Measurements from ENCODE around the gene COL8A1.

The COL8A1 gene

DNA sequence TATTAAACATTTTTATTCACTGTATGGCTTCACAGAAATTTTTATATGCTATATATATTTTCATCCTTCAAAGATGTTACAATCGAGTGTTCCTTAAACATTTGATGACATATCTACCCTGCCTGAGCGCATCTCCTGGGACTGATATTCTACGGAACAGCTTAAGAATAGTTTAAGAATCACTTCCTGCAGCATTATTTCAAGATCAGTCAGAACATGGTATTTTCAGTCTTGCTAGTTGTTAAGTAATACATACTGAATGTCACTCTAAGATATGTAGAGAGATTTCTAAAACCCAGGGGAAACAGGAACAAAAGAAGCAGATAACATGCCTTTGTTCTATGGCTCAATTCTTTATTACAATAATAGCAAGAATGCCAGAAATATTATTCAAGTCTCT lies 8.7 kb downstream of the COL8A1 start:
- no peak overlapping the region for H3K4me2 ChIP-seq (ENCODE audit: insufficient read depth, low read length, poor library complexity, severe bottlenecking)
- no peak overlapping the region for H4K91ac ChIP-seq (ENCODE audit: low read depth, low read length, poor library complexity)
- no peak overlapping the region for H2BK5ac ChIP-seq (ENCODE audit: low read length)
- no peaks in the 10 kb centered on the region for H3K27me3 ChIP-seq (ENCODE audit: control insufficient read depth in 3 of 3, insufficient read depth in 3 of 3, low read depth in 1 of 3, low read length in 3 of 3)
- peak overlapping the region; percentile 2 for H2AFZ ChIP-seq (ENCODE audit: low read length)
- DNase-seq (ENCODE audit: low spot score) = no peak
- no peak overlapping the region for H3K4me3 ChIP-seq (ENCODE audit: low read length in 2 of 2)
- no peaks in the 10 kb centered on the region for H3K9me3 ChIP-seq (replicated peaks in 1 of 2; ENCODE audit: control insufficient read depth in 2 of 2, insufficient read depth in 1 of 2, low read depth in 1 of 2, low read length in 2 of 2)
- no peaks in the 10 kb centered on the region for H3K36me3 ChIP-seq (replicated peaks in 1 of 2; ENCODE audit: control insufficient read depth in 2 of 2, insufficient read depth in 2 of 2, low read length in 2 of 2)
- no peaks in the 10 kb centered on the region for H3K79me1 ChIP-seq (ENCODE audit: low read depth, low read length)
- no peak overlapping the region for H3K9ac ChIP-seq (ENCODE audit: low read depth, low read length, poor library complexity)
- H2BK15ac ChIP-seq (ENCODE audit: low read length) = no peak overlapping the region
- no peak overlapping the region for H2BK12ac ChIP-seq (ENCODE audit: low read length)
- H2BK120ac ChIP-seq (ENCODE audit: low read depth, low read length) = no peak overlapping the region
- H3K4ac ChIP-seq (ENCODE audit: low read length) = no peak overlapping the region
- H3K23ac ChIP-seq (ENCODE audit: low read depth, low read length, poor library complexity) = no peak overlapping the region
- no peak overlapping the region for H3K14ac ChIP-seq (ENCODE audit: low read length)
- H3K4me1 ChIP-seq (ENCODE audit: control insufficient read depth in 2 of 2, insufficient read depth in 1 of 2, low read depth in 1 of 2, low read length in 2 of 2) = peaks cover 5 to 17% of the 10 kb centered on the region in 2 donors
- no peak overlapping the region for H4K8ac ChIP-seq (ENCODE audit: low read depth, low read length)
- WGBS, 2 donors (ENCODE audit: extremely low coverage in 2 of 2, insufficient read length in 2 of 2, insufficient replicate concordance in 1 of 2) = no CpG with 5 or more reads among the region's 3 CpGs
- H3K18ac ChIP-seq (ENCODE audit: low read length) = no peak overlapping the region
- no peak overlapping the region for H3K27ac ChIP-seq (replicated peaks; ENCODE audit: low read length)
- H2AK5ac ChIP-seq (ENCODE audit: low read depth, low read length) = no peak overlapping the region

DNA sequence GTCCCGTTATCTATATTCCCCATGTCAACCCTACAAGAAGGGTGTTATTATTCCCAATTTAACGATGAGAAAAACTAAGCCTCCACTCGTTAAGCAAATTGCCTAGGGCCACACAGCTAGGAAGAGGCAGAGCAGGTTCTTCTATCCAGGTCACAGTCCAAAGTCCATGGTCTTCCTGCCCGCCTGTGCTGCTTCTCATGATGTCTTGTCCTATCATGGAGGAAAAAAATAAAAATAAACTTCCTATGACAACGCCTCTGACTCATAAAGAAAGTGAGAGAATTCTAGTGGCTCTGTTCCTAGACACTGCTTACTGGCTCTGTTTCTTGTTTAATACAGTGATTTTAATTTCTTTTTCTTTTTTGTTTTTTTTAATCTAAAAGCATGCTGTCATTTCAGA lies 9.7 kb downstream of the COL8A1 start:
- Histone ChIP-seq H3K18ac (ENCODE audit: low read length) (no peak overlapping the region), H2AK5ac (ENCODE audit: low read depth, low read length) (no peak overlapping the region), H3K9me3 (replicated peaks in 1 of 2; ENCODE audit: control insufficient read depth in 2 of 2, insufficient read depth in 1 of 2, low read depth in 1 of 2, low read length in 2 of 2) (no peaks in the 10 kb centered on the region), H3K27me3 (ENCODE audit: control insufficient read depth in 3 of 3, insufficient read depth in 3 of 3, low read depth in 1 of 3, low read length in 3 of 3) (no peaks in the 10 kb centered on the region), H2BK15ac (ENCODE audit: low read length) (no peak overlapping the region), H3K4me3 (ENCODE audit: low read length in 2 of 2) (no peak overlapping the region), H3K23ac (ENCODE audit: low read depth, low read length, poor library complexity) (no peak overlapping the region), H3K79me1 (ENCODE audit: low read depth, low read length) (no peaks in the 10 kb centered on the region), H3K4me2 (ENCODE audit: insufficient read depth, low read length, poor library complexity, severe bottlenecking) (no peak overlapping the region), H3K9ac (ENCODE audit: low read depth, low read length, poor library complexity) (no peak overlapping the region), H3K27ac (replicated peaks; ENCODE audit: low read length) (no peak overlapping the region), H3K14ac (ENCODE audit: low read length) (no peak overlapping the region), H2BK5ac (ENCODE audit: low read length) (no peak overlapping the region), H2BK12ac (ENCODE audit: low read length) (no peak overlapping the region), H3K4ac (ENCODE audit: low read length) (no peak overlapping the region), H4K91ac (ENCODE audit: low read depth, low read length, poor library complexity) (no peak overlapping the region), H2AFZ (ENCODE audit: low read length) (no peak overlapping the region), H3K36me3 (replicated peaks in 1 of 2; ENCODE audit: control insufficient read depth in 2 of 2, insufficient read depth in 2 of 2, low read length in 2 of 2) (no peaks in the 10 kb centered on the region), H3K4me1 (ENCODE audit: control insufficient read depth in 2 of 2, insufficient read depth in 1 of 2, low read depth in 1 of 2, low read length in 2 of 2) (peaks cover 5 to 17% of the 10 kb centered on the region in 2 donors), H4K8ac (ENCODE audit: low read depth, low read length) (no peak overlapping the region), H2BK120ac (ENCODE audit: low read depth, low read length) (no peak overlapping the region)
- DNase-seq (ENCODE audit: low spot score) = no peak
- WGBS, 2 donors (ENCODE audit: extremely low coverage in 2 of 2, insufficient read length in 2 of 2, insufficient replicate concordance in 1 of 2) = no CpG with 5 or more reads among the region's 5 CpGs

DNA sequence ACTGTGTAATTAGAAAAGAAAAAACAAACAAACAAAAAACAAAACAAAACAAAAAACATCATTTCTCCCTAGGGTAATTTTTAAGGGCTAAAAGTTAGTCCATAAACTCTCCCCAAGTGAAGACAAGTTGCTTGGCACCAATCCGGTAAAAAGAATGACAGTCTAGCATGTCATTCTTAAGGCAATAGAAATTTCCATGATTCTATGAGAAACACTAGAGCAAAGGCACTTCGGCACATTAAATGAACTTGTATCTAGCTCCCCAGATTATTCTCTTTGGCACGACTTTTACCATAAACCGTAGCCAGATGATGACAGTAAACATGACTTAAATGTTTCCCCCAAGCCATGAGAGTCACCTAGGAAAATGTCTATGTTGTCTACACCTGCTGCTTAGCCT lies 10.1 kb downstream of the COL8A1 start:
- H2BK5ac ChIP-seq (ENCODE audit: low read length) = no peak overlapping the region
- no peak overlapping the region for H3K23ac ChIP-seq (ENCODE audit: low read depth, low read length, poor library complexity)
- H2AFZ ChIP-seq (ENCODE audit: low read length) = no peak overlapping the region
- no peaks in the 10 kb centered on the region for H3K27me3 ChIP-seq (ENCODE audit: control insufficient read depth in 3 of 3, insufficient read depth in 3 of 3, low read depth in 1 of 3, low read length in 3 of 3)
- no peak overlapping the region for H4K8ac ChIP-seq (ENCODE audit: low read depth, low read length)
- H3K79me1 ChIP-seq (ENCODE audit: low read depth, low read length) = no peaks in the 10 kb centered on the region
- H3K27ac ChIP-seq (replicated peaks; ENCODE audit: low read length) = no peak overlapping the region
- no peak overlapping the region for H2BK12ac ChIP-seq (ENCODE audit: low read length)
- H3K4me2 ChIP-seq (ENCODE audit: insufficient read depth, low read length, poor library complexity, severe bottlenecking) = no peak overlapping the region
- no peaks in the 10 kb centered on the region for H3K36me3 ChIP-seq (replicated peaks in 1 of 2; ENCODE audit: control insufficient read depth in 2 of 2, insufficient read depth in 2 of 2, low read length in 2 of 2)
- no peak overlapping the region for H3K18ac ChIP-seq (ENCODE audit: low read length)
- no peak overlapping the region for H3K14ac ChIP-seq (ENCODE audit: low read length)
- no peak overlapping the region for H3K4ac ChIP-seq (ENCODE audit: low read length)
- H4K91ac ChIP-seq (ENCODE audit: low read depth, low read length, poor library complexity) = no peak overlapping the region
- no CpG with 5 or more reads among the region's 4 CpGs for WGBS, 2 donors (ENCODE audit: extremely low coverage in 2 of 2, insufficient read length in 2 of 2, insufficient replicate concordance in 1 of 2)
- H2BK15ac ChIP-seq (ENCODE audit: low read length) = no peak overlapping the region
- no peak overlapping the region for H3K9ac ChIP-seq (ENCODE audit: low read depth, low read length, poor library complexity)
- H3K4me1 ChIP-seq (ENCODE audit: control insufficient read depth in 2 of 2, insufficient read depth in 1 of 2, low read depth in 1 of 2, low read length in 2 of 2) = peaks cover 5 to 17% of the 10 kb centered on the region in 2 donors
- no peak overlapping the region for H2BK120ac ChIP-seq (ENCODE audit: low read depth, low read length)
- H2AK5ac ChIP-seq (ENCODE audit: low read depth, low read length) = no peak overlapping the region
- no peaks in the 10 kb centered on the region for H3K9me3 ChIP-seq (replicated peaks in 1 of 2; ENCODE audit: control insufficient read depth in 2 of 2, insufficient read depth in 1 of 2, low read depth in 1 of 2, low read length in 2 of 2)
- H3K4me3 ChIP-seq (ENCODE audit: low read length in 2 of 2) = no peak overlapping the region
- no peak for DNase-seq (ENCODE audit: low spot score)

DNA sequence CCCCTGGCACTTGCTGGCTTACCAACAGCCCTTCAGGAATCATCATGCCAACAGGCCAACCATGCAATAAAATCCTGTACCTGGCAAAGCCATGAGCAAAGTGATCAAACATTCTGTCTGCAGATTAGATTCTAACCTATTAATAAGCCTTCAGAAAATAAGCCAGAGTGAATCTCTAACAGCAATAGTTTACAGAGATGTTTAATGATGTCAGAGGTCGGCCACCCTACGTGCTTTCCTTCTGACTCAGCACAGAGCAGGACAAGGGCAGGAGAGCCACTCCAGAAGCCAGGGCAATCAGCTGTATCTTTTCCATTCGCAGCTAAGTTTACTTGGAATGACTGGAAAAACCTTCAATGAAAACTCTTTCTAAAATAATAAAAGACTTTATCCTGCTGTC lies 13.1 kb downstream of the COL8A1 start:
- no peaks in the 10 kb centered on the region for H3K79me1 ChIP-seq (ENCODE audit: low read depth, low read length)
- H4K8ac ChIP-seq (ENCODE audit: low read depth, low read length) = no peak overlapping the region
- no peaks in the 10 kb centered on the region for H3K9me3 ChIP-seq (replicated peaks in 1 of 2; ENCODE audit: control insufficient read depth in 2 of 2, insufficient read depth in 1 of 2, low read depth in 1 of 2, low read length in 2 of 2)
- no peak overlapping the region for H3K4me3 ChIP-seq (ENCODE audit: low read length in 2 of 2)
- H3K36me3 ChIP-seq (replicated peaks in 1 of 2; ENCODE audit: control insufficient read depth in 2 of 2, insufficient read depth in 2 of 2, low read length in 2 of 2) = no peaks in the 10 kb centered on the region
- H3K4me2 ChIP-seq (ENCODE audit: insufficient read depth, low read length, poor library complexity, severe bottlenecking) = no peak overlapping the region
- no peak for DNase-seq (ENCODE audit: low spot score)
- no peak overlapping the region for H2BK5ac ChIP-seq (ENCODE audit: low read length)
- peaks cover 3 to 19% of the 10 kb centered on the region in 2 donors for H3K4me1 ChIP-seq (ENCODE audit: control insufficient read depth in 2 of 2, insufficient read depth in 1 of 2, low read depth in 1 of 2, low read length in 2 of 2)
- no peak overlapping the region for H2BK12ac ChIP-seq (ENCODE audit: low read length)
- H3K18ac ChIP-seq (ENCODE audit: low read length) = no peak overlapping the region
- H3K4ac ChIP-seq (ENCODE audit: low read length) = no peak overlapping the region
- peak overlapping the region; percentile 16 for H2AFZ ChIP-seq (ENCODE audit: low read length)
- no peak overlapping the region for H2BK120ac ChIP-seq (ENCODE audit: low read depth, low read length)
- no peak overlapping the region for H2BK15ac ChIP-seq (ENCODE audit: low read length)
- WGBS, 2 donors (ENCODE audit: extremely low coverage in 2 of 2, insufficient read length in 2 of 2, insufficient replicate concordance in 1 of 2) = no CpG with 5 or more reads among the region's 3 CpGs
- no peak overlapping the region for H4K91ac ChIP-seq (ENCODE audit: low read depth, low read length, poor library complexity)
- no peaks in the 10 kb centered on the region for H3K27me3 ChIP-seq (ENCODE audit: control insufficient read depth in 3 of 3, insufficient read depth in 3 of 3, low read depth in 1 of 3, low read length in 3 of 3)
- no peak overlapping the region for H3K9ac ChIP-seq (ENCODE audit: low read depth, low read length, poor library complexity)
- H3K27ac ChIP-seq (replicated peaks; ENCODE audit: low read length) = no peak overlapping the region
- H2AK5ac ChIP-seq (ENCODE audit: low read depth, low read length) = no peak overlapping the region
- no peak overlapping the region for H3K23ac ChIP-seq (ENCODE audit: low read depth, low read length, poor library complexity)
- H3K14ac ChIP-seq (ENCODE audit: low read length) = no peak overlapping the region
